Chondrocyte (in vitro differentiated cells): ENCODE measurements around the gene NRXN3. TPM values are rescaled to one million over a fixed set of nuclear protein-coding genes. Genes with fewer than 3 reads are reported as not detected.

Source experiments
- DNase-seq: peaks from one replicate; pipeline ENCODE4 v3.0.0; 2021; ENCODE audit warnings: mixed read lengths, low spot score
- H3K27ac Mint-ChIP-seq: one replicate; pipeline ENCODE4 v1.8.0; 2021; ENCODE audit warnings: mild to moderate bottlenecking, moderate library complexity, mixed read lengths; ENCODE audit not compliant: unreplicated experiment
- H3K27me3 Mint-ChIP-seq: 2 replicates; pipeline ENCODE4 v1.8.0; 2021; ENCODE audit warnings: low read depth, mixed read lengths
- H3K36me3 Mint-ChIP-seq: 2 replicates; pipeline ENCODE4 v1.8.0; 2021; ENCODE audit warnings: low read depth, mixed read lengths
- H3K4me1 Mint-ChIP-seq: 2 replicates; pipeline ENCODE4 v1.8.0; 2021; ENCODE audit warnings: low read depth, mild to moderate bottlenecking, mixed read lengths
- H3K4me3 Mint-ChIP-seq: one replicate; pipeline ENCODE4 v1.8.0; 2021; ENCODE audit warnings: mild to moderate bottlenecking, moderate library complexity, mixed read lengths; ENCODE audit not compliant: unreplicated experiment
- H3K9me3 Mint-ChIP-seq: 2 replicates; pipeline ENCODE4 v1.8.0; 2021; ENCODE audit warnings: low read depth, mixed read lengths
- CTCF ChIP-seq: fragments of 200-600 bp; sonication (generic); IDR thresholded peaks from 2 replicates; pipeline ENCODE4 v1.5.0; 2021; ENCODE audit warnings: antibody characterized with exemption, mild to moderate bottlenecking, moderate library complexity
- total RNA-seq: library from RNA; stranded (reverse); gene quantifications from 3 replicates; pipeline ENCODE4 v1.2.1, GENCODE V29; 2021

The NRXN3 gene
- total RNA-seq, 1 donor from 2014 or later, result 7.9 TPM

GRCh38 chr14:78762331-78762730, 592.2 kb downstream of the NRXN3 start:
- H3K9me3 Mint-ChIP-seq, result no peaks in the 10 kb centered on the region
- no peaks in the 10 kb centered on the region for H3K4me1 Mint-ChIP-seq
- no peaks in the 10 kb centered on the region for H3K36me3 Mint-ChIP-seq
- no peak overlapping the region for H3K4me3 Mint-ChIP-seq
- no peak overlapping the region for H3K27ac Mint-ChIP-seq
- no peak for DNase-seq
- no peak for TF ChIP-seq CTCF
- H3K27me3 Mint-ChIP-seq, result peaks cover 3% of the 10 kb centered on the region

- H3K4me1 Mint-ChIP-seq, result no peaks in the 10 kb centered on the region
- peaks cover 3% of the 10 kb centered on the region for H3K27me3 Mint-ChIP-seq
- H3K27ac Mint-ChIP-seq, result no peak overlapping the region
- DNase-seq, result no peak
- no peak overlapping the region for H3K4me3 Mint-ChIP-seq
- no peaks in the 10 kb centered on the region for H3K36me3 Mint-ChIP-seq
- H3K9me3 Mint-ChIP-seq, result no peaks in the 10 kb centered on the region
- TF ChIP-seq CTCF, result no peak
These were observed 593.6 kb downstream of the NRXN3 start for GRCh38 chr14:78763746-78764145.

GRCh38 chr14:78764240-78764639, 594.1 kb downstream of the NRXN3 start:
- no peak overlapping the region for H3K27ac Mint-ChIP-seq
- no peak for DNase-seq
- H3K27me3 Mint-ChIP-seq, result peaks cover 2% of the 10 kb centered on the region
- H3K36me3 Mint-ChIP-seq, result no peaks in the 10 kb centered on the region
- TF ChIP-seq CTCF, result no peak
- no peak overlapping the region for H3K4me3 Mint-ChIP-seq
- H3K4me1 Mint-ChIP-seq, result no peaks in the 10 kb centered on the region
- no peaks in the 10 kb centered on the region for H3K9me3 Mint-ChIP-seq

GRCh38 chr14:78764645-78765044, 594.5 kb downstream of the NRXN3 start:
- DNase-seq, result no peak
- peaks cover 2% of the 10 kb centered on the region for H3K27me3 Mint-ChIP-seq
- no peaks in the 10 kb centered on the region for H3K36me3 Mint-ChIP-seq
- H3K9me3 Mint-ChIP-seq, result no peaks in the 10 kb centered on the region
- no peak overlapping the region for H3K4me3 Mint-ChIP-seq
- no peak for TF ChIP-seq CTCF
- no peaks in the 10 kb centered on the region for H3K4me1 Mint-ChIP-seq
- H3K27ac Mint-ChIP-seq, result no peak overlapping the region

- Mint-ChIP-seq H3K9me3 (no peaks in the 10 kb centered on the region), H3K27ac (no peak overlapping the region), H3K4me3 (no peak overlapping the region), H3K27me3 (no peaks in the 10 kb centered on the region), H3K36me3 (no peaks in the 10 kb centered on the region), H3K4me1 (no peaks in the 10 kb centered on the region)
- TF ChIP-seq CTCF, result no peak
- DNase-seq, result no peak
These were observed 597.3 kb downstream of the NRXN3 start for GRCh38 chr14:78767436-78767835.
